Upper lobe of left lung (tissue), 4 donors: ENCODE data around the gene MRPL48.

Source experiments
- POLR2A ChIP-seq, 4 donors: fragments of 450-650 bp; IDR thresholded peaks; one replicate each; pipeline ENCODE4 v1.5.1; 2016 to 2017; ENCODE audit warnings: antibody characterized with exemption in 4 of 4, mild to moderate bottlenecking in 2 of 4
- POLR2AphosphoS5 ChIP-seq, 2 donors: sonication (generic); formaldehyde crosslinking; IDR thresholded peaks; one replicate each; pipeline ENCODE4 v1.5.1; 2017; ENCODE audit warnings: antibody characterized with exemption in 2 of 2
- TF ChIP-seq, protein P1 (sequence below), 6 experiments: fragments of 450-650 bp in 4 of 6; fragments of 200-600 bp in 2 of 6; sonication (generic) in 2 of 6; IDR thresholded peaks; one replicate each; pipeline ENCODE4 v1.5.1; 2016 to 2019; ENCODE audit warnings: antibody characterized with exemption in 6 of 6

DNA sequence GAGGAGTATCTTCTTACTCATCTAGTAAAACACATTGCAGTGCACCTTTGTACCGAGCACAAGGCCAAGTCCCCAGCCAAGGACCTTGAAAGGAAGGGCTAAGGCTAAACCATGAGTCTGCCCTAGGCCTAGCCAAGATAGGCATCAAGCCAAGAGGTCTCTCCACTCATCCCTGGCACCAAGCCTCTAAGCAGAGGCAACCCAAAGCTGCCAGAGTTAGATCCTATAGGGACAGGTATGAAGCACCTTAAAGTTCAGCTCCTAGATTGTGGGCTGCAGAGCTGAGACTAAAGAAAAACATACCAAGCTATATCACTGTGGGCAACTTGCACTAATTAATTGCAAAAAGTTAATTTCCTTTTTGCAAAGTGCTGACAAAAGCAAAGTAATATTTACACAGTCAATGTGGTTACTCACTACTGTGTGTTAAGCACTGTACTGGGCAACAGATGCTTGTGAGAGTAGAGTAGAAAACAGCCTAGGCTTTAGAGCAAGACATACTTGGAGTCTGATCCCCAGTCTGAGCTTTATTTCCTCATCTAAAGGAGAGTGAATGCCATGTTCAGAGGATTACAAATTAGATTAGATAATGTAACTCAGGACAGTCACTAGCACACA lies 81.8 kb downstream of the MRPL48 start:
- TF ChIP-seq, protein P1, sequence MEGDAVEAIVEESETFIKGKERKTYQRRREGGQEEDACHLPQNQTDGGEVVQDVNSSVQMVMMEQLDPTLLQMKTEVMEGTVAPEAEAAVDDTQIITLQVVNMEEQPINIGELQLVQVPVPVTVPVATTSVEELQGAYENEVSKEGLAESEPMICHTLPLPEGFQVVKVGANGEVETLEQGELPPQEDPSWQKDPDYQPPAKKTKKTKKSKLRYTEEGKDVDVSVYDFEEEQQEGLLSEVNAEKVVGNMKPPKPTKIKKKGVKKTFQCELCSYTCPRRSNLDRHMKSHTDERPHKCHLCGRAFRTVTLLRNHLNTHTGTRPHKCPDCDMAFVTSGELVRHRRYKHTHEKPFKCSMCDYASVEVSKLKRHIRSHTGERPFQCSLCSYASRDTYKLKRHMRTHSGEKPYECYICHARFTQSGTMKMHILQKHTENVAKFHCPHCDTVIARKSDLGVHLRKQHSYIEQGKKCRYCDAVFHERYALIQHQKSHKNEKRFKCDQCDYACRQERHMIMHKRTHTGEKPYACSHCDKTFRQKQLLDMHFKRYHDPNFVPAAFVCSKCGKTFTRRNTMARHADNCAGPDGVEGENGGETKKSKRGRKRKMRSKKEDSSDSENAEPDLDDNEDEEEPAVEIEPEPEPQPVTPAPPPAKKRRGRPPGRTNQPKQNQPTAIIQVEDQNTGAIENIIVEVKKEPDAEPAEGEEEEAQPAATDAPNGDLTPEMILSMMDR (IDR thresholded peaks at IDR 0.05) = no peak
- TF ChIP-seq POLR2AphosphoS5 (IDR thresholded peaks at IDR 0.05) = no peak
- TF ChIP-seq POLR2A (IDR thresholded peaks at IDR 0.05) = no peak
